Mesodermal cell (in vitro differentiated cells): Measurements from ENCODE around the gene INMT.

Experiments
- H3K27ac ChIP-seq: 2 replicates; pipeline ENCODE4 v1.7.0; 2013; ENCODE audit warnings: mild to moderate bottlenecking, low read depth, low read length, moderate library complexity; ENCODE audit not compliant: severe bottlenecking
- H3K36me3 ChIP-seq: 2 replicates; pipeline ENCODE4 v1.7.1; 2013; ENCODE audit warnings: mild to moderate bottlenecking, low read length, moderate library complexity; ENCODE audit not compliant: control insufficient read depth, insufficient read depth
- H3K4me1 ChIP-seq: one replicate; pipeline ENCODE4 v1.7.1; 2013; ENCODE audit warnings: mild to moderate bottlenecking, low read length; ENCODE audit not compliant: insufficient read depth, control insufficient read depth, poor library complexity, severe bottlenecking
- H3K4me3 ChIP-seq: 2 replicates; pipeline ENCODE4 v1.7.0; 2013; ENCODE audit warnings: low read length, control low read depth, mild to moderate bottlenecking; ENCODE audit not compliant: insufficient read depth, poor library complexity, severe bottlenecking; ENCODE audit errors: extremely low read depth
- H3K9me3 ChIP-seq: 2 replicates; pipeline ENCODE4 v1.7.1; 2013; ENCODE audit warnings: mild to moderate bottlenecking, low read length, moderate library complexity; ENCODE audit not compliant: control insufficient read depth
- WGBS, 2 experiments: methylation state at CpG; one replicate each; pipeline ENCODE4 v1.1.5; 2013; ENCODE audit warnings: missing lambda C conversion rate in 2 of 2; ENCODE audit not compliant: insufficient coverage in 2 of 2; 5-methylcytosine and 5-hydroxymethylcytosine counted together

INMT gene

DNA sequence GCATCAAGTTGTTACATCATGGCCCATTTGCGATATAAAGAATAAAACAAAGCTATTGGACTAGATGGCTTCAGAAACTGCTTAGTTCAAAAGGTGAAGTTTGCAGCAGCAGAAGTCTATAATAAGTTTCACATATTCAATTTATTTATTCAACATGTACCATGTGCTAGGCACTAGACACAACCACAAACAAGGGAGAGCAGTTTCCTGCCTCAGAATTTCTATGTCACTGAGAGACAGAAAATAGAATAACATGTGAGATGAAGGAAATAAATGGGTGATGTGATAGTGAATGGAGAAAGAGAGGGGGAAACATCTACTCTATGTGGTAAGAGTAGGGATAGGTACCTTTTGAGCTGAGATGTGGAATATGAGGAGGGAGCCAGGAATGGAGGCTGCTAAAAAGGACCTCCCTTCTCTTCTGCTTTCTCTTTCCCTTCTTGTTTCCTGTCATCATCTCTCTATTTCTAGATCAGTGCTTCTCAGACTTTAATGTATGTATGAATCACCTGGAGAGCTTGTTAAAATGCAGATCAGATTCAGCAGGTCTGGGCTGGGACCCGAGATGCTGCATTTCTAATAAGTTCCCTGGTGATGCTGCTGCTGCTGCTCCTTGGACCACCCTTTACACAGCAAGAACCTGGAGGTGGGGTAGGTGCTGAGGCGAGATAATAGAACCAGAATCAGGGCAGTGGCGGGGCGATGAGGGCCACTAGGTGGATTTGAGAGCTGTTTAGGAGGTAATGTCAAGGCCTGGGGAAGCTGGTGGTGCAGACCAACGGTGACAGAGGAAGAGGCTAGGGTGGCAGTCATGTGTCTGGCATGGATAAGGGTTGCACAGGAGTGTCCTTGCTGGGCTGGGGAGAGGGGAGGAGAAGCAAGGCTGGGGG, 13.7 kb upstream of the INMT start:
- H3K36me3 ChIP-seq: no peaks in the 10 kb centered on the region
- 87 to 93% methylated on average over 3 to 4 of the region's 6 CpGs for WGBS, 2 experiments
- H3K4me1 ChIP-seq: no peaks in the 10 kb centered on the region
- no peak overlapping the region for H3K27ac ChIP-seq
- no peak overlapping the region for H3K4me3 ChIP-seq
- no peaks in the 10 kb centered on the region for H3K9me3 ChIP-seq

DNA sequence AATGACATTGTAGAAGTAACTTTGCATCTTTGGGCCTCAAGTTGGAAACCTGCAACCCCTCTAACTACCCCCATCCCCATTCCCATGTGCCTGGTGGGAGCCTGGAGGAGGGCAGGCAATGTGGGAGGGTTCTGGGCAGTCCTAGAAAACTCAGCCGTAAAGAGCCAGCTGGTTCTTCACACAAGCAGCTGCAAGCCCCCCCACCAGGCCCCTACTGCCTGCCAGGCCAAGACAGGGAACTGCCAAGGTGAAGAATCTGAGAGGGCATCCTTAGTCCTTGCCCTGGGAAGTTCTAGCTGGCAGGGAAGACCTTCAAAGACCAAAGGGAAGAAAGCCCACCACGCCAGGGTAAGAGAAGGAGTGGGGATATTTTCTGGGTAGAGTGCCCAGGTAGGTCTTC, 12.2 kb upstream of the INMT start:
- no peaks in the 10 kb centered on the region for H3K9me3 ChIP-seq
- no peaks in the 10 kb centered on the region for H3K4me1 ChIP-seq
- H3K27ac ChIP-seq: no peak overlapping the region
- 83 to 88% methylated on average over 1 of the region's 2 CpGs for WGBS, 2 experiments
- no peak overlapping the region for H3K4me3 ChIP-seq
- no peaks in the 10 kb centered on the region for H3K36me3 ChIP-seq

DNA sequence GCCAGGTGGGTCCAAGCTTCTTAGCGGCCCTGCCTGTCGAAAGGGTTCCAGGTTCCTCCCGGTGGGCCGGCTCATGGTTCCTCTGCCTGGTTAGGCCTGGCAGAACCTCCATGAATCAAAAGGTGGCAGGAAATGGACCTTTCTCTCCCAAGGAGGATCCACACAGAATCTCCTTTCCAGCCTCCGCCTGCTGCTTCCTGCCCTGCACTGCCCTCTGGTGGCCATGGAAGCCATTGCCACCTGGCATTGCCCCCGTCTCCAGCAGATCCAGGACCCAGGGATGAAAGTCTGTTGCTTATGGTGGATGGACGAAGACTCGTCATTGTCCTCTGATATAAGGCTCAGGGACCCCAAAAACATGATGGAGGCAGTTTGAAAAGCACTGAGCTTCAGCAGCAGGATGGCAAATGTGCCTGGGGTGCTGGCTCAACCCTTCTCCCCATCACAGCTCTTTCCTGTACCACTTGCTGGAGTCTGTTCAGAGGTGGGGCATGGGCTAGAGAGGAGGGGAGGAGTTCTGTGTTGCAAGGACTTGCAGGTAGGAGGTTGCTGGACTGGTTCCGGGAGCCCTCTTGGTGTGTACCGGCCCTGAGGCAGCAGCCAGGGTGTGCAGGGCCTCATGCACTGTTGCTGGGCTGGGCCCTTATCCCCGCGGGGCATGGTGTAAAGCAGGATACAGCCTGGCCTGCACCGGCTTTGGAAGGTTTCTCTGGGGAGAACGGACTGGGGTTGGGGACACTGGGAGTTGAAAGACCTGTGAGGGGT, 11.3 kb upstream of the INMT start:
- Histone ChIP-seq H3K4me1 (no peaks in the 10 kb centered on the region), H3K36me3 (no peaks in the 10 kb centered on the region), H3K27ac (no peak overlapping the region), H3K9me3 (no peaks in the 10 kb centered on the region), H3K4me3 (no peak overlapping the region)
- 51 to 57% methylated on average over 9 to 14 of the region's 14 CpGs for WGBS, 2 experiments

DNA sequence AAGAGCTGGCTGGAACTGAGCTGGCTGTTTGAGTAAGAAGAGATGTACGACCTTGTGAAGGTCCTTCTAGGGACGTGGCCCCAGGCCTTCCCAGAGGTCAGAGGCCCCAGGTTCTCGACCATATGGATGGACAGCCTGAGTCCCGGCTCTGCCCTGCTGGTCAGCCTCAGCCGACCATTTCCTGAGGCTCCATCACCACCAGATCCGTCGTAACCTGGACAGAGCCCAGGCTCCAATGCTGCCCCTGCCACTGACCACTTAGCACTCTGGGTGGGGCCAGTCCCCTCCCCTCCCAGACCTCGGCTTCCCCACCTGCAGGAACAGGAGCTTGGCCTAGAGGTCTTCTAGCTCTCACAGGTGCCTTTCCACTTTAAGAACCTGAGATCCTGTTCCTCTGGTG, 10.6 kb upstream of the INMT start:
- no peak overlapping the region for H3K4me3 ChIP-seq
- H3K9me3 ChIP-seq: no peaks in the 10 kb centered on the region
- H3K4me1 ChIP-seq: no peaks in the 10 kb centered on the region
- H3K36me3 ChIP-seq: no peaks in the 10 kb centered on the region
- WGBS, 2 experiments: 88 to 92% methylated on average over 7 to 8 of the region's 8 CpGs
- H3K27ac ChIP-seq: no peak overlapping the region

DNA sequence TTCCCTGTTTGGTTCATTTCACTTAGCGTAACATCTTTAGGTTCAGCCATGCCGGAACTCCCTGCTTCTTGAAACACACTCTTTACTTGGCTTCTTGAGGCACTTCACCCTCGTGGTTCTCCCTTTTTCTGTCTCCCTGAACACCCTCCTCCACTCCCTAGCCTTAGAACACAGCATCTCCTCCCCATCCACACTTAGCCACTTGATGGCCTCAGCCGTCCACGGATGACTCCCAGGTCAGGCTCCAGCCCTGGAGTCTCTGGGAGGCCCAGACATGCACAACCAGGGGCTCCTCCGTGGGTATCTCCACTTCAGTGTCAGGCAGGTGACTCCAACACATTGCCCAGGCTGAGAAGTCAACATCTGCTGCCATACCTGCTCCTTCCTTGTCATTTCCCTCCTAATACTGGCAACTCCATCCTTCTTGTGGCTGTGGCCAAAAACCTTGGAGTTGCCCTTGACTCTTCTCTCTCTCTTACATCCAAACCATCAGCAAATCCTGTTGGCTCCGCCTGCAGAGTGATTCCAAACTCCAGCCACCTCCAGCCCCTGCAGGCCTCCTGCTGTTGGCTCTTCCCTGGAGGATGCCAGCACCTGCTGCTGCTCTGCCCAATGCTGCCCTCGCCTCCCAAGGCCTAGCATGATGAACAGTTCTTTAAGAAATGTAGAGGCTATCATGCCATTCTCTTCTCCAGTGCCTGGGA, 8.4 kb upstream of the INMT start:
- WGBS, 2 experiments: 69 to 73% methylated on average over 7 to 8 of the region's 8 CpGs
- Histone ChIP-seq H3K4me1 (no peaks in the 10 kb centered on the region), H3K36me3 (no peaks in the 10 kb centered on the region), H3K27ac (no peak overlapping the region), H3K4me3 (no peak overlapping the region), H3K9me3 (no peaks in the 10 kb centered on the region)

DNA sequence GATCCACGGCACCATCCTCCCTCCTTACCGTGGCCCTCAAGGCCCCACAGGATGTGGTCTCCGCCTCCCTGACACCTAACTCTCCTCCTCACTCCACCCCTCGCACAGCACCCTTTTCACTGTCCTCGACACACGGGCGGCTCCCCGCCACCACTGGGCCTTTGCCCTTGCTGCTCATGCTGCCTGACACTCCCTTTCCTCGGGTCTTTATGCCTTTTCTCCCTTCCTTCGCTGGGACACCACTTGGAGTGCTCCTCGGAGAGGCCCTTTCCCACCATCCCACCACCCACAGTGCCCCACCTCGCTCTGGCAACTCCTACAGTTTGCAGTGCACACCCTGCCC, 7.9 kb upstream of the INMT start:
- 90 to 91% methylated on average over 9 to 12 of the region's 12 CpGs for WGBS, 2 experiments
- Histone ChIP-seq H3K4me1 (no peaks in the 10 kb centered on the region), H3K4me3 (no peak overlapping the region), H3K9me3 (no peaks in the 10 kb centered on the region), H3K36me3 (no peaks in the 10 kb centered on the region), H3K27ac (no peak overlapping the region)

DNA sequence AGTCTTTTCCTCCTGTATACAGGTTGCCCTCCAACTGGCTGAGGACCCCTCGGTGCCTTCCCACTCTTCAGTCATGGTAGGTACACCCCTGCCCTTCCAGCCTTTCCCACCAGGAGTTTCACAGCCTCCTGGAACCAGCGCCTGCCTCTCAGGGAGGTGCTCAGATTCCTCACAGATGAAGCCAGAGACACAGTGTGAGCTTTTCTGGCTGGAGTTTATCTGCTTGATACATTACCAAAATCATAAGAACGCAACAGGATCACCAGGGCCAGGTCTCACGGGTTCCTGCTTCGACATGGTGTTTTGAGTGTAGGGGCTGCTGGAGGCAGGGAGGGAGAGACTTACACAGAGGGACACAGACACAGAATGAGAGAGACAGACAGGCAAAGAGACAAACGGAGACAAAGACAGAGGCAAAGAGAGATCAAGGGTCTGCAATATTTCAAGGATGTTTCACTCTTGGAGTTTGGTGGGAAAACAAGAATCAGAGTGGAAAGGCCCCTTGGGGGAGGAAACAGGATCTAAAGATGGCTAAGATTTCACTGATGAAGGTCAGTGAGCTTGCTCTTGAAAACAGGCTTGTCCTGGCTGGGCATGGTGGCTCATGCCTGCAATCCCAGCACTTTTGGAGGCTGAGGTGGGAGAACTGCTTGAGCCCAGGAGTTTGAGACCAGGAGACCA, 6.5 kb upstream of the INMT start:
- no peaks in the 10 kb centered on the region for H3K4me1 ChIP-seq
- no peaks in the 10 kb centered on the region for H3K36me3 ChIP-seq
- 96% methylated on average over 3 to 6 of the region's 6 CpGs for WGBS, 2 experiments
- no peak overlapping the region for H3K4me3 ChIP-seq
- H3K27ac ChIP-seq: peak overlapping the region; percentile 43
- H3K9me3 ChIP-seq: peaks cover 7% of the 10 kb centered on the region

DNA sequence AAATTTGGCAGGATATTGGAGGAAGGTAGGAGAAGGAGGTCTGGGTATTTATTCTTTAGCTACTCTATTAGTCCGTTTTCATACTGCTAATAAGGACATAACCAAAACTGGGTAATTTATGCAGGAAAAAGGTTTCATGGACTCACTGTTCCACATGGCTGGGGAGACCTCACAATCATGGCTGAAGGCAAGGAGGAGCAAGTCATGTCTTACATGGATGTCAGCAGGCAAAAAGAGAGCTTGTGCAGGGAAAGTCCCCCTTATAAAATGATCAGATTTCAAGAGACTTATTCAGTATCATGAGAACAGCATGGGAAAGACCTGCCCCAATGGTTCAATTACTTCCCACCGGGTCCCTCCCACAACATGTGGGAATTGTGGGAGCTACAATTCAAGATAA, 1.9 kb upstream of the INMT start:
- WGBS, 2 experiments: no CpG with 5 or more reads among the region's 2 CpGs
- Histone ChIP-seq H3K36me3 (no peaks in the 10 kb centered on the region), H3K27ac (no peak overlapping the region), H3K9me3 (peaks cover 7% of the 10 kb centered on the region), H3K4me3 (no peak overlapping the region), H3K4me1 (peaks cover 11% of the 10 kb centered on the region)

DNA sequence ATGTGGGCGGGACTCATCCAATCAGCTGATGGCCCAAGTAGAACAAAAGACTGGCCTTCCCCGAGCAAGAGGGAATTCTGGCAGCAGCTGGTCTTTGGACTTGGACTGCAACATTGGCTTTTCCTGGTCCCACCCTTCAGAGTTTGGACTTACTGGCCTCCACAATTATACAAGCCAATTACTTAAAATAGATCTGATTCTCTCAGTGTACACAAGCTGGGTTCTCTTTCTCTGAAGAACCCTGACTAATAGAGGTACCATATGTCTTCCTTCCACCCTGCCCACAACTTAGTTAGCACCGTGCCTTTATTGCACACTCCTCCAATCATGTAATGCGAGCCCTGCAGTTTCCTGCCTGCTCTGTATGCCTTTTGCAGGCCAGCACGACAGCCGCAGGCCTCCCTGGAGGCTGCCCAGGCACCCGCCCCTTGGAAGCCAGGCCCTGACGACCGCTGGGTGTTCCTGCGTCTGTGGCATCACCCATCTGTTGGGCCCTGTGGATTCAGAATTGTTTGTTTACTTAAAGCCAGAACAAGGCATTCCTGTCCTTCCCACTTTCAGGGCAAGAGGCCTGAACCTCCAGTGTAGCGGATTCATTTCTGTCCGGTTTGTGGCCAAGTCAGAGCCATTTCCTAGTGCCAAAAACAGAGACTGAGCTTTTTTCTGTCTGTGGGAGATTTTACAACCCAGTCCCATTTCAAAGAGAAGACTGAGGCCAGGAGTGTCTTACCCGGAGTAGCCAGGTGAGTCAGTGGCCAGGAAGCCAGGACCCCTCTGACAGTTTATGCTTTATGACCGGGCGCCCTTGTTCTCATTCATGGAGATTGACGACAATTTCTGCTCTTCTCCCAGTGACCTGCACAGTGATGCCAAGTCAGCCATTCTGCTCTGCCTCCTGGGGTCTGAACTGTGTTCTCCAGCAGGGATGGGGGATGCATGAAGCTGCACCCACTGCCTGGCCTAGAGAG, 968 bp upstream of the INMT start:
- Histone ChIP-seq H3K4me1 (peaks cover 14% of the 10 kb centered on the region), H3K9me3 (peaks cover 7% of the 10 kb centered on the region), H3K4me3 (no peak overlapping the region), H3K27ac (peak overlapping the region; percentile 81), H3K36me3 (no peaks in the 10 kb centered on the region)
- whole genome bisulfite sequencing, 2 experiments: 72 to 83% methylated on average over 16 of the region's 16 CpGs
